Activated T-helper 1 cell treated with Interleukin-2 at 50 U/mL for 16 hours (primary cell): ENCODE results near the gene ZFYVE27.

Source experiments
- DNase-seq: peaks from one replicate; pipeline ENCODE4 v3.0.0-alpha.2; 2020; ENCODE audit warnings: low read depth

ZFYVE27 gene

DNA sequence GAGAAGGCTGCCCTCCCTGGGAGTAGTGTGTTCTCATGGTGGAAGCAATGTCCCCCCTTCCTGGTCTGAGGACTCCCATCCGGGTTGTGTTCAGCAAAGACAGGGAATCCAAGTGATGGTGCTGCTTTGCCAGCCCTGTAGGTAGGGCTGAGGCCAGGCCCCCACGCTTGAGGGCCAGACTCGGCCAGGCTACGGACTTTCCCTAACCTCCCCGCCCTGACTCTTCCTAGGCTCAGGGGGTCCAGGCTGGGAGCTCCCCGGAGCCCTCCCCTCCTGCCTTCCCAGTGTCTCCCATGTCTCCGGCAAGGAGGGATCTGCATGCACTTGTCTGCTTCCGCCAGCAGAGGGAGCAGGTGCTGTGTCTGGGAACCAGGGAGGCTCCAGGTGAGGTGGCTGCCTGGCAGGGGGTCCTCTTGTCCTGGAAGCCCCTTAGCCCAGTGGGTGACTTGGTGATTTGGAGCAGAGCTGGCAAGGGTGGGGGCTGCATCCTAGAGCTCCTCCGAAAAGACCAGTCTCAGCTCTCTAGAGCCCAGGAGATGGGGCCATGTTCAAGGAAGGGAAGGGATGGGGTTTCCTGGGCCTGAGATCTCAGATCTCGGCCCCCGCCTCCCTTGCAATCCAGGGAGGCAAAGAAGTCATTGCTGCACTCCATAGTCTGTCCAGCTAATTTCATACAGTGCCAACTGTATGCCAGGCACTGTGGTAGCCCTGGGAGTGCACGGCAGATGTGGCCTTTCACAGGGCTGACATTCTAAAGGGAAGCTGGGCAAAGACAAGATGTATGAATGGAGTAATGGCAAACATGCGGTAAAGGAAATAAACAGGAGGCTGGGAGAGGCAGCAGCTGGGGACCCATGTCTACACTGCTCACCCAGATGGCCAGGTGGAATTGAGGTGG lies 55.1 kb downstream of the ZFYVE27 start:
- DNase-seq, result peak; percentile 49

DNA sequence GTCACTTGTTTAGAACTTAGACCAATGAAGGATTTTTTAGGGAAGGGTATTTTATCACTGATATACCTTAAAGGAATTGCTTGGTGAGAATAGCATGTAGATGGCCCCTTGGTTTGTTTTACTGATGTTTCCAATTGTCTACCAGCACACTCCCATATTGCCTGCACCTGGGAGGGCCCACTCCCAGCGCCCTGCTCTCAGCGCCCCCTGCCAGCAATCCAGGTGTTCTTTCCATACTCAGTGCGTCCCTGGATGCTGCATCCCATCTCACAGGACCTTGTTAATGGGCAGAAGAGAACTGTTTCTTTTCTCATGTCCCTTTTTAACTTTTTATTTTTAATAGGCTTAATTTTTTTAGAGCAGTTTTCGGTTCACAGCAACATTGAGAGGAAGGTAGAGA lies 59.0 kb downstream of the ZFYVE27 start:
- DNase-seq, result no peak

DNA sequence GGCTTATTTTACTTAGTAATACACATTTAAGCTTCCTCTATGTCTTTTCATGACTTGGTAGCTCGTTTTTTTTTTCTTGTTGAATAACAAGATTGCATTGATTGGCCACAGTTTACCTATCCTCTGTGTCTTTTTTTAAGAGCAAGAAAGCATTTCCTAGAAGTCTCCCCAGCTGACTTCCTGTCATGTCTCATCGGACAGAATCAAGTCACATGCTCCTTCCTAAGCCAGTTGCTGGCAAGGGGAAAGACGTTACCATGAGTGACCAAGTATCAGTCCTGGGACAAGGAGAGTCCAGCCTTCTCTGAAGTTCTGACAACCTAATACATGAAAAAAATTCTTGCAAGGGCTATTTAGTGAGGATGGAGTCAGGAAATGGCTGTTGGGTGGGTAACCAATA lies 59.7 kb downstream of the ZFYVE27 start:
- no peak for DNase-seq

DNA sequence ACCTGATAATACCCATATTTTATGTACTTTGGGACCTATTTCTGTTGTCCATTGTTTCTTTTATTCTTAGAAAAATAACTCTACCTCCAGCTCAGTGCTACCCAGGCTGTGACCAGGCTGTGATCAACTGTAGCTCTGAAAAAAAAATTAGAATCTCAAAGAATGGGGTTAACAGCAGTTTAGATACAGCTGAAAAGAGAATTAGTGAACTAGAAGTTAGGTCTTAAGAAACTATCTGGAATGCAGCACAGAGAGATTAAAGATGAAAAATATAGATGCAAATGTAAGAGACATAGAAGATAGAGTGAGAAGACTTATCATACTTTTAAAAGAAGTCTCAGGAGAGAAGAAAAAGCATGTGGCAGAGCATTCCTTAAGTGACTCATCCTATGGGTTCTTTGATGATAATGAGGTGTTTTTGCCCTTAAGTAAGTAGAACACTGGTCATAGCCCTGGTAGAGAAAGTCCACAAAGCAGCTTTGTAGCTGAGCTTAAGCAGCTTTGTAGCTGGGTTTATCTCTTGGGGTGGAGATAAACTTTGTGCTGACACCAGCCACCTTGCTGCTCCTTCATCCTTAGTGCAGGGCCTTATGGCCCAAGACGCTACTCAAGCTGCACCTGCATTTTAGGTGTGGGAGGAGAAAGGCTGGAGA lies 62.2 kb downstream of the ZFYVE27 start:
- no peak for DNase-seq

DNA sequence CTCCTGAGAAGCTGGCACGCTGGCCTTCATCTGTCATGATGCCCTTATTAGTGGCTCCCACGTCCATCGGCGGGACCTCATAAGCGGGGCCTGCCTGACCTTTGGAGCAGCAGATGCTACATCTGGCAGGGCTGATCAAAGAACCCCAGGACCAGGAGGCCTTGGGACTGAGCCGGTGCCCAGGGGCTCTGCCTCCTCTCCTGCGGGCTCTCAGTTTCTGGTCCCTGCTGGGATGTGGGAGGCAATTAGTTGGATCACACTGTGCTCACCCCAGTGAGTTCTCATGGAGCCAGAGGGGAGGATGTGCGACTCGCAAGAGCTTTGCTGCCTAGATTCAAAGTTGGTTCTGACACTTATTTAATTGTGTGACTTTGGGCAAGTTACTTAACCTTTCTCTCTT lies 63.5 kb downstream of the ZFYVE27 start:
- no peak for DNase-seq

DNA sequence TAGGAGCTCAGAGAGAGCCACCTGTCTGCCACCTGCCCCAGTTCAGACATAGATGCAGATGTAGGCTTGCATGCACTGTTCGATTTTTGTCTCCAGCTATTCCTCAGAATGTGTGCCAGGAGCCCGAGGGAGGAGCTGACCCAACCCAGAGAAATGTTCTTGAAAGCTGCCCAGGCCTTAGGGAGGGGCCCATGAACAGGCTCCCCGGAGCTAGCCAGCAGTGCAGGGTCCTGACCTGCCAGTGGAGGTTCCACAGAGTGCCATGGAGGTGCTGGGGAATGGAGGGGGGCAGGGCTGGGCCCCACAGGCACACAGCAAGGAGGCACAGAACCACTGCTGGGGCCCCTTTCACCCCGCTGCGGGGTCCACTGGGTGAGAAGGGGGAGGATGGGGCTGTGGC lies 64.5 kb downstream of the ZFYVE27 start:
- no peak for DNase-seq

DNA sequence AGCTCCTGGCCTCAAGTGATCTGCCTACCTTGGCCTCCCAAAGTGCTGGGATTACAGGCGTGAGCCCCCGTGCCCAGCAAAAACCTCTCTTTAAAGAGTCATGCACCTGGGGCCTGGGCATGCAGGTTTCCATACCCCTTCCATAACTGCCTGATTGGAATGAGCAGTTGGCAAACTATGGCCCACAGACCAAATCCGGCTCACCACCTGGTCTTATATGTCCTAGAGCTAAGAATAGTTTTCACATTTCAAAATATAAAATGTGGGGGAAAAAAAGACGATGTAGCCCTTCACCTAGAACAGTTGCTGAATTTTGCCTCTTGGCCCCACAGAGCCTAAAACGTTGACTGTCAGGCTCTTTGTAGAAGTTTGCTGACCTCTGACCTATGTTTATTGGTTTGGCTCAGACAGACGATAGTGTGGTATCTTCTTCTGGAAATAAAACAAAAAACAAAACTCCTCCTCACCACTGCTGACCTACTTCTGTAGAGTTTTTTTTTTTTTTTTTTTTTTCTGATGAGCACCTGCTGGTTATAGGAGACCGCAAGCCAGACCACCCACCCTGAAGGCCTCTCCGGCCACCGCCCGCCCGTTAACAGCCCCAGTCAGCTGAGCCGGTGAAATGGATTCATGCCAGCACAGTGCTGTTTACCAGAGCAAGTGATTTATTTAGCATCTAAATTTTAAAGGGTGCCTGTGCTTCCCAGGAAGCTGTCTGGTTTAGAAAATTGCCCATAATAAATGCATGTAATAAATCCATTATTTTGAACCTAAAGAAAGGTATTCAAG lies 68.4 kb downstream of the ZFYVE27 start:
- no peak for DNase-seq

DNA sequence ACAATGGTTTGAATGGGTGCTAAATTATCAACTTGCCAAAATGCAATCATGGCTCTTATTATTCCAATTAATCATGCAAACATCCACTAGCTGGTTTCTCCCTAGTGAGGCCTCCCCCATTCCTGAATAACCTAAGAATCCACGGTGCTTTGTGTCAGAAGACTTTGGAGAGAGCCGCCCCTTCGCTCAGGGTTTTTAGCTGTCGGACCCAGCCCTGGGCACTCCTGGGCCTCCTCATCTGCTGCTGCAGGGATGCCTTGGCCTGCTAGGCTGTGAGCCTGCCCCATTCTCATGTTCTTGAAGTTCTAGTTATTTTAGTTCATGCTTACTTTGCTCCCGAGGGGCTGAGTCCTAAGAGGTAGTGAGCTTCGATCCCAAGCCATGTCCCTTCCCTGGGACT lies 69.0 kb downstream of the ZFYVE27 start:
- no peak for DNase-seq

DNA sequence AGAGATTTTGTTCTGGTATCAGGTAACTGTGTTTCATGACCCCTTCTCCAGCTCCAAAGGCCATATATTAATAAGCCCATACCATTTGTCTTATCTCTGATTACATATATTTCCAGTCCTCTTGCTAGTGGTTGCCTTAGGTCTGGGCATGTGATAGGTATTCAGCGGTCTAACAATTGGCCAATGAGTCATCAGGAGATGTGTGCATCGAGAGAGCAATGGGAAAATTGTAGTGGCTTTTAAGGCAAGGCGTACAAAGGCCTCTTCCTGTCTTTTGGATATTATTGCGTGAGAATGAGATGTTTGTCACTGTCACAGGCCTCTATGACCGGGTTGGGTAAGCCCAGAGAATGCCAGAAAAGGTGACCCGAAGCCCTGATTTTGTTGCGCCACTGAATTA lies 73.5 kb downstream of the ZFYVE27 start:
- DNase-seq, result no peak
